CD4-positive, alpha-beta T cell treated with Interleukin-1 beta for 1 hour (primary cell): Measurements from ENCODE around the gene RAB4A.

Source experiments
- DNase-seq, 2 donors: peaks; one replicate each; pipeline ENCODE4 v3.0.0-alpha.2; 2020 to 2022

The RAB4A gene

DNA sequence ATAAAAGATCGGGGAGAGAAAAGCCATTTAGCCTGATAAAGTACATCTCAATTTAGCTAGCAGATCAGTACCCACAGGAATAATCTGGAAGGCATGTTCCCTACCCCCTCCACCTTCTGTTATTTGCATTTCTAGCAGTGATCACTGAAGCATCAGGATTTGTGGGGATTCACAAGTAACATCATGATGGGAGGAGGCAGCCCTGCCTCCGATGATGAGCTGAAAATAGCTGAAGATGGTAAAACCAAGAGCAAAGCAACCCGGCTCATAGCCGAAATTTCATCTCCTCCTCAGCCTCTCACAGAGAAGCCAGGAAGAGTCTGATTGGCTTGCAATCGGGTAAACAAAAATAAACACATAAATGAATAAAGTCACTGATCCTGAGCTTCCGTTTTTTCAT, 69.6 kb downstream of the RAB4A start:
- no peak for DNase-seq

DNA sequence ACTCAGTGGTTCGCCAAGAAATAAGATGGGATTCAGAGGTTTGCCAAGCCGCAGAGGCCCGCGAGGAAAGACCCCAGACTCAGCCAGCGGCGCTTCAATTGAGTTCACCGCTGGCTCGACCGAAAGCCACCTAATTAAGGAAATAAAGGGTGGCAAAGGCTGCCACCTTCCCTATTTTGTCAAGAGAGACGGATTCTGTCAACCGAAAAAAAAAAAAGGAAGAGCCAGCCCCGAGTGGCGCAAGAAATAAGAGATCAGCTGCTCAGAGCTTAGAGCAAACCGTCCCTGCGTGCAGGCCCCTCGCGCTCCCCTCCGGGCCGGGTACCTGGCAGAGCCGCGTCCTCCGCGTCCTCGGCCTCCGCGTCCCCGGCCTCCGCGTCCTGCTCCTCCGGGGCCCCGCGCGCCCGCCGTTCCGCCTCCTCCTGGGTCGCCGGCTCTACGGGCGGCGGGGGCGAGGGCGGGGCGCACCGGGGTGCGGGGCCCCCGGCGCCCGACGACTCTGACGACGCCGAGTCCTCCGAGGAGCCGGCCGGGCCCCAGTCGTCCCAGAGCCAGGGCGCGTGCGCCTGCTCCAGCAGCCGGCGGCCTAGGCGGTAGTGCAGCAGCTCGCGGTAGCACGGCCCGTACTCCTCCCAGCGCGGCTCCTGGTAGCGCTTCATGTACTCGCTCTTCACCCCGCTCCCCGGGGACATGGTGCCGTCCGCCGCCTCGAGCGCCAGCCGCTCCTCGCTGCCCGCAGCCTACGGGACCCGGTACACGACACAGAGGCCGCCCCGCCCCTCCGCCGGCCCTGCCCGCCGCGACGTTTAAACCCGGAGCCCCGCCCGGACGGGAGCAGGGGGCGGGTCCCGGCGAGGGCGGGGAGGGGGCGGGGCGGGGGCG, 71.1 kb downstream of the RAB4A start:
- DNase-seq = peak; percentile 84 to 89

DNA sequence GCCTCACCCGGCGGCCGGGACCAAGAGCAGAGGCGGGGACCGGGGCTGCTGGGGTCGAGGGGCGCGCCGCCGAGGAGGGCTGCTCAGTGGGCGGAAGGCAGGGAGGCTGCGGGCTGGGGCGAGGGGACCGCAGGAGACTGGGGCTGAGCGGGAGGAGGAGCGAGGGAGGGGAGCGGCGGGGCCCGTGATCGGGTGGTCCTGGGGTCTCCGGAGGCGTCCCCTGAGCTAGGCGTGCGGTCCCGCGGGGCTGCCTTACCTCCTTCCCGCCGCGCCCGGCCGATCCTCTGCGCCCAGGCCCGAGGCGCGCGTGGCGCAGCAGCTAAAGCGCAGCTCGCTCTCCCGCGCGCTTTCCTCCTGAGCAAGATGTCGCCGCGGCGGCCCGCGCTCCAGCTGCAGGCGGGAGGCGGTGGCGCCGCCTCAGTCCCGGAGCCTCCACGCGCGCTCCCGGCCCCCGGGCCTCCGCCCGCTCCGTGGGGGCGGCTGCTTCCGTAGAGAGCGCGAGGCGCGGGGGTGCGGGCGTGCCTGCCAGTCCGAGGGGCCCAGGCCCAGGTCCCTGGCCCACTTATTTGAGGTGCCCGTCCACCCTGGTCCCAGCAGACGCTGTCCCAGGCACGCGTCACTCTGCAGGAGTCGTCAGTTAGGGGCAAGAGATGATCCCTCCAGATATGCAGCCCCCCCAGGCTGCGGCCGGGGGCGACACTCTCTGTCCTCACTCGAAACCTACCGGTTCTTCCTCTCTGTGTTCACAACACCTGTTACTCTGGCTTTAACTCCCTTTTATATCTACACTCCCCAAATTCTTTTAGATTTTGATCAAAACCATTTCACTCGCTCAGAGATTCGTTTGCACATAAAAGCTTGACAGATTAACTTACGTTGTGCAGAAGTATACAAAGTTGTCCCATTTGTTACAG, 72.0 kb downstream of the RAB4A start, which contains the start of gene CCSAP:
Gene CCSAP, minus strand, starts transcription at position 392 of the 914 bp plus-strand sequence. CDS start 582 bp downstream, outside the sequence.
- peak; percentile 59 to 63 for DNase-seq

DNA sequence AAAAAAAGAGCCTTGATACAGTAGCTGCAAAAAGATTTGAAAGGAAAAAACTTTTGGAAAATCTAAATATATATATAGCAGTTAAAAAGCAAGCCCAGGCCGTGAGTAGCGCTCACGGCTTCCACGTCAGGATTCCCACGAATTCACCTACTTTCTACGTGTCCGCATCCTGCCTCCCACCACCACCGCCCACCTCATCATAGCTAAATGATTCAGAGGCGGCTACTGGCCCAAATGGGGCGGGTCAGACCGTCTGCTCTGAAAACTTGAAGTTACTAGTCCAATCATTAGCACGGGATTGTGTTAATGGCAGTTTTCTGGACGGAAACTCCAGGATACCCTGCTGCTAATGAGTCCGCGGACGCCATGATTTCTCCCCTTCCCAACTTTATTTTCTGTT, 73.2 kb downstream of the RAB4A start:
- DNase-seq = no peak

DNA sequence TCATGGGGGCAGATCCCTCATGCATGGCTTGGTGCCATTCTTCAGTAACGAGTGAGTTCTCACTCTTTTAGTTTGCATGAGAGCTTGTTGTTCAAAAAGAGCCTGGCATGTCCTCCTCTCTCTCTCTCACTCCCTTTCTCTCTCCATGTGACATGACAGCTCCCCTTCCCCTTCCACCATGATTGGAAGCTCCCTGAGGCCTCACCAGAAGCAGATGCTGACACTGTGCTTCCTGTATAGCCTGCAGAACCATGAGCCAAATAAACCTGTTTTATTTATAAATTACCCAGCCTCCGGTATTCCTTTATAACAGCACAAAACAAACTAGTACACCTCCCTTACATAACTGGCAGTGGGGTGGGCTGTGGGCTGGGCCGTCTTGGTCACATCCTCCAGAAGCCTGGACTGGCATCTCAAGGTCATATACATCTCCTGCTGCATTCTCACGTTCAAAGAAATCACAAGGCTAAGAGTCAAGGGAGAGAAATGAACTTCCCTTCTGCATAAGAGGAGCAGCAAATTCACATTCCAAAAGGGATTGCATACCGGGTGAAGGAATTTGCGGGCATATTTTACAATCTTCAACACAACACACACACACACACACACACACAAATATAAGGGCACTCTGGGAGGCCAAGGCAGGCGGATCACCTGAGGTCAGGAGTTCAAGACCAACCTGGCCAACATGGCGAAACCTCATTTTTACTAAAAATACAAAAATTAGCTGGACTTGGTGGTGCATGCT, 74.2 kb downstream of the RAB4A start:
- DNase-seq = no peak

DNA sequence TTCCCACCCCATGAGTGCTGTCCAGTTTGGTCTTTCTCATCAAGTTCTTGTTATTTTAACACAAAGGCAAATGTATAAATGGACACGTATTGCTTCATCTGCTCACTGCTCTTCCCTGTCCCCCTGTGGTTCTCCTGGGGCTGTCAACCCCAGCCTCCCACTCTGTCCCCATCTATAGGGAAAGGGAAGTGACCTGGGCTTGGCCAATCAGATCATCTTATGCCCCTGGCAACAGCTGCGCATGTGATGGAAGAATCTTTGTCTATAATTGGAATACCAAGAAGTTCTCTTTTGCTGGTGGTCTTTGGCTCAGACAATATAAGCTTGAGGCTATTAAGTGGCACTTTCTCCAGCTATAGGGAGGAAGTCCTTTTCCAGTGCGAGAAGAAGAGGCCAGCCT, 76.6 kb downstream of the RAB4A start:
- DNase-seq = no peak

DNA sequence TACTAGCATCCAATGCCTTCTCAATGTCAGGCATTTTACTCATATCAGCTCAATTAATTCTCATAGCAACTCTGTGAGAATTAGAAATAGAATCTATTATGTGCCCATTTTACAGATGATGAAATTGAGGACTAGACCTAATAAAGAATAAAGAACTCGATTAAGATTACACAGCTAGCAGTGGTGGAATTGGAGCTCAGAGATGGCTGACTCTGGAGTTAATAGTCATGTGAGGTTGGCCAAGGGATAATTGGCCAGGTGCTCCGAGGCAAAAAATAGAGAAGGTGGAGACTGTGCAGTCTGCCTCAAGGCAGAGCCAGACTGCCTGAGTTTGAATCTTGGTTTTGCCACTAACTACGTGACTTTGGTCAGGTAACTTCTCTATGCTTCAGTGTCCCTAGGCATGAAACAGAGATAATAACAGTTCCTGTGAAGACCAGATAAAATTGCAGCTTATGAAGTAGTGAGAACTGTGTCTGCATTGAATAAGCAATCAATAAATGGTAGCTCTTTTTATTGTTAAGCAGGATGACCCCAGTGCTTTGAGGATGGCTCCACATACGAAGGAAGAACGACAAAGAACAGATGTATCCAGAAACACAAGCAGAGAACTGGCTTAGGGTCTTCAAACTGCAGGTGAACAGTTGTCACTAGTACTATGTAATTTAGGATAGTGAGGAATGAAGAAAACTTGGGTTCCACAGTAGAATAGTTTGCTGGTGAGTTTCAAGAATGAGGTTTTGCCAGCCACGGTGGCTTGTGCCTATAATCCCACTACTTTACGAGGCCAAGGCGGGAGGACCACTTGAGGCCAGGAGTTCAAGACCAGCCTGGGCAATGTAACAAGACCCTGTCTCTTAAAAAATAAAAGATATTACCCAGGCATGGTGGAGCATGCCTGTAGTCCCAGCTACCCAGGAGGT, 78.8 kb downstream of the RAB4A start:
- no peak for DNase-seq

DNA sequence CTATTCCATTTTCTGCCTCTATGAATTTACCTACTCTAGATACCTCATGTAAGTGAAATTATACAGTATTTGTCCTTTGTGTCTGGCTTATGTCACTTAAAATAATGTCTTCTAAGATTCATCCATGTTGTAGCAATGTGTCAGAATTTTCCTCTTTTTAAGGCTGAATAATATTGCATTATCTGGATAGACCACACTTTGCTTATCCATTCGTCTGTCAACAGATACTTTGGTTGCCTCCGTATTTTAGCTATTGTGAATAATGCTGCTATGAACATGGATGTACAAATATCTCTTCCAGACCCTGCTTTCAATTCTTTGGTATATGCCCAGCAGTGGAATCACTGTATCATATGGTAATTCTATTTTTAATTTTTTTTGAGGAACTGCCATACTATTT, 82.1 kb downstream of the RAB4A start:
- DNase-seq = no peak

DNA sequence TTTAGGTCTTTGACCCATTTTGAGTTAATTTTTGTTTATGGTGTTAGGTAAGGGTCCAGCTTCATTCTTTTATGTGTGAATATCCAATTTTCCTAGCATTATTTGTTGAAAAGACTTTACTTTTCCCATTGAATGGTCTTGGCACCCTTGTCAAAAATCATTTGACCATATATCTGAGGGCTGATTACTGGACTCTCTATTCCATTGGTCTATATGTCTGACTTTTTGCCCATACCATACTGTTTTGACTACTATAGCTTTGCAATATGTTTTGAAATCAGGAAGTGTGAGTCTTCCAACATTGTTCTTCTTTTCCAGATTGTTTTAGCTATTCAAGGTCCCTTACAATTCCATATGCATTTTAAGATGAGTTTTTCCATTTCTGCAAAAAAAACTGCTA, 83.3 kb downstream of the RAB4A start:
- DNase-seq = no peak
